ENCODE results near the gene ZNF485. TPM values are rescaled to one million over a fixed set of nuclear protein-coding genes. Genes with fewer than 3 reads are reported as not detected.

Gene ZNF485
- total RNA-seq, 1 experiment from 2014 or later, result 3.7 TPM

Other genes starting within 250 kb of the ZNF485 start
- not detected in 2 replicates for gene FXYD4, start 234.8 kb upstream of the ZNF485 start, total RNA-seq (2014; rRNA removed; shearing (Covaris generic))
- 137 and 148 TPM in 2 replicates for gene HNRNPF, start 197.3 kb upstream of the ZNF485 start, total RNA-seq (2014; rRNA removed; shearing (Covaris generic))
- 1.0 and 1.8 TPM in 2 replicates for gene ZNF487, start 169.3 kb upstream of the ZNF485 start, total RNA-seq (2014; rRNA removed; shearing (Covaris generic))
- gene ZNF239, start 31.8 kb upstream of the ZNF485 start, total RNA-seq (2014; rRNA removed; shearing (Covaris generic)), result 5.5 and 7.6 TPM in 2 replicates
- gene ZNF32, start 42.4 kb downstream of the ZNF485 start, total RNA-seq (2014; rRNA removed; shearing (Covaris generic)), result 16.5 and 23.5 TPM in 2 replicates